GM18519 (cell line): ENCODE measurements around the gene AP4B1.

Experiments used
- ATAC-seq: cut with Tn5 transposase; IDR thresholded peaks from one replicate; pipeline ENCODE4 v1.9.1; 2021; ENCODE audit warnings: mild to moderate bottlenecking, moderate library complexity; ENCODE audit not compliant: unreplicated experiment, low FRiP score

AP4B1 gene

DNA sequence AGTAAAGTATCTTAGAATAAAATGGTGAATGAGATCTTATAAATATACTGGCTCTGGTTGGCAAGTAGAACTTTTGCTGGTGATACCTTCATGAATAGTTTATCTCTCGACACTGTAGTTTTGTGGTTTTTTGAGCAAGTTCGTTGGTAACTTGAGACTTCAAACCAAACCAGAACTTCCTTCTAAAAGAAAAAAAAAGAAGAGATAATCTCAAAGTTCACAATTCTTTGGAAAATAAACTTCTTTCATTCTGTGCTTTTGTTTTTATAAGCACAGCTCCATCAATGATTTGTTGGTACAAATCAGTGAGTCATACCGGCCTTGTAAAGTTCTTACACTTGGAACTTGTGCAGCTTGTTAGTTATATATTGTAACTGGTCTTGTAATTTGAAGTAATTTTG, 26.9 kb upstream of the AP4B1 start:
- ATAC-seq, result no peak

GRCh38 chr1:113930499-113931161, 26.0 kb upstream of the AP4B1 start:
- peak; percentile 29 for ATAC-seq

- peak; percentile 8 for ATAC-seq
These were observed 25.3 kb upstream of the AP4B1 start for GRCh38 chr1:113929750-113930498.

- ATAC-seq, result peak; percentile 48
These were observed 24.5 kb upstream of the AP4B1 start, which contains the start of gene HIPK1 for GRCh38 chr1:113928941-113929749. Gene HIPK1, plus strand, starts transcription at chr1:113929324.

DNA sequence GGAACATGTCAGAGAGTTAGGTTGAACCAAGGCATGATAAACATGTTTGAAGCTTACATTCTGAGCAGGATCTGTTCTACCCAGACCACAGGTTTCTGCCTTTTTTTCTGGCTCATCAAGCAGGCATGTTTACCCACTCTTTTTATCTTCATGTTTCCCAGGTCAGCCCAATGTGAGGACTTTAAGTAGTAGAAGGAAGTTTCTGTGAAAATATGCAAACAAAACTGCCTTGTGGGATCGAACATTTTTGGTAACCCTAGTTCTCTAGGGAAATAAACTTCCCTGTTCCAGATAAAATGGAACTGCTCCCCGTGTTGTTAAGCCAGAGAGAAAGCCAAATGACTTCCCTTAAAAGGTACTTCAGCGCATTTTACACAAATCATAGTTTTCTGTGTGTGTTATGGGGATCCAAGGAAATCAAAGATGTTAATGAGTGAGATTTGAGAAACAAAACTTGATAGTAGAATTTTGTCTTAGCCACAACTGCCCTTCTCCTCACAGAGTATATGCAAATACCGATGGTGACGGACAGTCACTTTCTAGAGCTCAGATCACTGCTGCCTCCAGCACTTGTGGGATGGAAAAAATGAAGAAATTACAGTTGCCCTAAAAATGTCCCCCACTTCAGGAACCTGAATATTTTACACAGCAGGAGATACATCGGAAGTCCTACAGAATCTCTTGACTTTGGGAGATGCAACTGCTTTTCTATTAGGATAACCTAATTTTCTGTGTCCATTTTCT, 23.8 kb upstream of the AP4B1 start:
- no peak for ATAC-seq

- no peak for ATAC-seq
These were observed 19.9 kb upstream of the AP4B1 start for GRCh38 chr1:113924473-113924872.

DNA sequence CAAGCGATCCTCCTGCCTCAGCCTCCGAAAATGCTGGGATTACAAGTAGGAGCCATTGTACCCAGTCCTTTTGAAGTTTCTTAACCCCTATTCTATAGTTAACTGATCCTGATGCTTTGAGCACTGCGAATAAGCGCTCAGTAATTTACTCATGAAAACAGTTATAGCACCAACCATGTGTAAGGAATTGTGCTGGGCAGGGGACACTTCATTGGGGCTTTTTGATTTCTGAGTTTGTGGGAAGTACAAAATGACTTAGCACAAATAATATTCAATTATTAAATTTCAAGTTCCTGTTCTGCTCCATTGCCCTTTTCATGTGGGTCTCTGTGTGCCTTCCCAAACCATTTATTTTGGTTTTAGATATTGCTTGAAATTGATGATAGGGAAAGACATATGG, 18.4 kb upstream of the AP4B1 start:
- ATAC-seq, result no peak

- no peak for ATAC-seq
These were observed 13.6 kb upstream of the AP4B1 start for GRCh38 chr1:113918243-113918642.

GRCh38 chr1:113917400-113918082, 12.9 kb upstream of the AP4B1 start:
- ATAC-seq, result no peak

- ATAC-seq, result no peak
These were observed 12.4 kb upstream of the AP4B1 start for GRCh38 chr1:113916974-113917373.

DNA sequence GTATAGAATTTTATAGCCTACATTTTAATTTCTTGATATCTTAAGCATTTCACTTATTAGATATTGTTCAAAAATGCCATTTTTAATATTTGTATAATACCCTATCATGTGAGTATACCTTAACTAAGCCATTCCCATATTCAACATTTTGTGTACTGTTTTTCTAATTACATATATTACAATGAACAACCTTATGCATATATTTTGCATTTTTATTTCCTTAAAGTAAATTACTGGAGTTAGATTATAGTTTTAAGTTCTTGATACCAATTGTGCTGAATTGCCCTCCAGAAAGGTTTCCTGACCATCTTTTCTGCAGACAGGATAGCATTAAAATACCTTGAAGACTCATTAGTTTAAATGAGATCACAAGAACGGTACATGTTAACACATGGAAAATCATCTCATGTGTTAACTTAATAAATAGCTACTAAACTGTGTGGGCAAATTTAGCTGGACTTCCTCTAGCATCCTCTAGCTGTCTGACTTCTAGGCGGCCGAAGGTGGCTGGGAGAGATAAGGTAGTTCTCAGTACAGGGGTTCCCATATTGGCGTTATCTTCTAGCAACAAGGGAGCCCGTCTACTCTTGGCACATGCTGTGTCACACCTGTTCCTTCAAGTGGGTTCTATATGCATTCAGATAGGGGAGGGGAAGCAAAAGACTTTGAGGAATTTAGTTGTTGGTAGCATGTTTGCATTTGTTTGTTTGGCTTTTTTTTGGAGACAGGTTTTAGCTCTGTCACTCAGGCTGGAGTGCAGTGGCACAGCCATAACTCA, 9.5 kb upstream of the AP4B1 start:
- ATAC-seq, result no peak

GRCh38 chr1:113913312-113913668, 8.7 kb upstream of the AP4B1 start:
- ATAC-seq, result no peak

- no peak for ATAC-seq
These were observed 8.2 kb upstream of the AP4B1 start for GRCh38 chr1:113912594-113913311.

DNA sequence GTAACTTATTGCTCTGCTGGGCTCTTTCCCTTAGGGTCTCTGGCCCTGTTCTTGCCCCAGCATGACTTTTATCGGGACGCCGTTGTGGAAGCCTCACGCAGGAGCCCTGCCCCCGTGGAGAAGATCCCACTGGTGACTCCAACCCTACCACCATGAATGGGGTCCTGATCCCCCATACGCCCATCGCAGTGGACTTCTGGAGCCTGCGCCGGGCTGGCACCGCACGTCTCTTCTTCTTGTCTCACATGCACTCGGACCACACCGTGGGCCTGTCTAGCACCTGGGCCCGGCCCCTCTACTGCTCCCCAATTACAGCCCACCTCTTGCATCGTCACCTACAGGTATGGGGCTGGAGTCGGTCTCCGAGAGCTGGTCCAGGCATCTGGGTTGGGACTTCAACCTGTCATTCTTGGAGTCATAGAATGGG, 849 bp upstream of the AP4B1 start:
- ATAC-seq, result no peak

GRCh38 chr1:113904293-113904673, 316 bp downstream of the AP4B1 start:
- ATAC-seq, result peak; percentile 21

GRCh38 chr1:113903501-113904292, 902 bp downstream of the AP4B1 start:
- no peak for ATAC-seq

GRCh38 chr1:113901191-113901590, 3.4 kb downstream of the AP4B1 start:
- no peak for ATAC-seq

GRCh38 chr1:113899111-113899510, 5.5 kb downstream of the AP4B1 start:
- ATAC-seq, result no peak
